Colonic mucosa (tissue), 4 donors: ENCODE measurements around the gene MCM8. TPM values are rescaled to one million over a fixed set of nuclear protein-coding genes. Genes with fewer than 3 reads are reported as not detected.
A peak's percentile ranks its signal among the peaks of the same experiment; 100 is the strongest.

ENCODE experiments used
- DNase-seq: peaks from one replicate; pipeline ENCODE4 v3.0.0-alpha.2; 2020
- H3K27ac ChIP-seq: fragments of 200-600 bp; one replicate; pipeline ENCODE4 v1.8.0; 2021
- H3K27me3 ChIP-seq: fragments of 200-600 bp; one replicate; pipeline ENCODE4 v1.8.0; 2021
- H3K36me3 ChIP-seq: fragments of 200-600 bp; one replicate; pipeline ENCODE4 v1.8.0; 2021
- H3K4me1 ChIP-seq: fragments of 200-600 bp; one replicate; pipeline ENCODE4 v1.8.0; 2021; ENCODE audit warnings: mild to moderate bottlenecking
- H3K4me3 ChIP-seq: fragments of 200-600 bp; one replicate; pipeline ENCODE4 v1.8.0; 2021
- H3K9ac ChIP-seq, 2 donors: one replicate each; pipeline ENCODE4 v1.7.0; 2013; ENCODE audit warnings: control low read depth in 2 of 2, low read depth in 2 of 2, low read length in 2 of 2
- H3K9me3 ChIP-seq: fragments of 200-600 bp; one replicate; pipeline ENCODE4 v1.8.0; 2021
- intact Hi-C: fragments of 100-400 bp; cut with DNase I; formaldehyde crosslinking; loops from one replicate; pipeline ENCODE4 v1.14.1; 2022
- total RNA-seq, 2 donors: library from RNA; stranded (reverse); fragmentation: NEBNext Ultra II Directional in 1 of 2; extraction: Animal tissue kit (Norgen Biotek cat#: 25700) in 1 of 2; gene quantifications; one replicate each; pipeline ENCODE4 v1.2.1, GENCODE V29; 2021
- TF ChIP-seq, protein P1 (sequence below): fragments of 200-600 bp; IDR thresholded peaks from one replicate; pipeline ENCODE4 v1.8.0; 2022; ENCODE audit warnings: antibody characterized with exemption, mild to moderate bottlenecking
- donor health status: healthy.
- donor health status: DM: no; HTN: no; CAD: no.
- donor health status: DM: no; HTN: no; CAD: no.

The MCM8 gene
- 10 to 100 TPM in 1 of 2 donors, 1 to 10 TPM in 1; 5.7 to 18.2 TPM for total RNA-seq

- Histone ChIP-seq H3K4me1 (peaks cover 9% of the 10 kb centered on the region), H3K4me3 (peak within 1 kb of the TSS; percentile 92), H3K9ac (peak within 1 kb of the TSS; percentile 77 to 88), H3K27me3 (no peaks in the 10 kb centered on the region), H3K27ac (peak within 1 kb of the TSS; percentile 4), H3K36me3 (no peaks in the 10 kb centered on the region), H3K9me3 (no peaks in the 10 kb centered on the region)
- TF ChIP-seq, protein P1, sequence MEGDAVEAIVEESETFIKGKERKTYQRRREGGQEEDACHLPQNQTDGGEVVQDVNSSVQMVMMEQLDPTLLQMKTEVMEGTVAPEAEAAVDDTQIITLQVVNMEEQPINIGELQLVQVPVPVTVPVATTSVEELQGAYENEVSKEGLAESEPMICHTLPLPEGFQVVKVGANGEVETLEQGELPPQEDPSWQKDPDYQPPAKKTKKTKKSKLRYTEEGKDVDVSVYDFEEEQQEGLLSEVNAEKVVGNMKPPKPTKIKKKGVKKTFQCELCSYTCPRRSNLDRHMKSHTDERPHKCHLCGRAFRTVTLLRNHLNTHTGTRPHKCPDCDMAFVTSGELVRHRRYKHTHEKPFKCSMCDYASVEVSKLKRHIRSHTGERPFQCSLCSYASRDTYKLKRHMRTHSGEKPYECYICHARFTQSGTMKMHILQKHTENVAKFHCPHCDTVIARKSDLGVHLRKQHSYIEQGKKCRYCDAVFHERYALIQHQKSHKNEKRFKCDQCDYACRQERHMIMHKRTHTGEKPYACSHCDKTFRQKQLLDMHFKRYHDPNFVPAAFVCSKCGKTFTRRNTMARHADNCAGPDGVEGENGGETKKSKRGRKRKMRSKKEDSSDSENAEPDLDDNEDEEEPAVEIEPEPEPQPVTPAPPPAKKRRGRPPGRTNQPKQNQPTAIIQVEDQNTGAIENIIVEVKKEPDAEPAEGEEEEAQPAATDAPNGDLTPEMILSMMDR: no peak
- peak; percentile 98 for DNase-seq
- intact Hi-C loops: loop anchor here (5.0 kb wide), 1 partner anchor 127 kb away; no protein-coding TSS in a partner anchor
These were observed at the start of gene MCM8, which contains the start of gene TRMT6 for GRCh38 chr20:5950271-5951031. Gene MCM8 (plus strand): TSS chr20:5950652. CDS start chr20:5952016, 1,364 bp downstream. Gene TRMT6 (minus strand): TSS chr20:5950533. CDS start chr20:5950405, 128 bp downstream.

DNA sequence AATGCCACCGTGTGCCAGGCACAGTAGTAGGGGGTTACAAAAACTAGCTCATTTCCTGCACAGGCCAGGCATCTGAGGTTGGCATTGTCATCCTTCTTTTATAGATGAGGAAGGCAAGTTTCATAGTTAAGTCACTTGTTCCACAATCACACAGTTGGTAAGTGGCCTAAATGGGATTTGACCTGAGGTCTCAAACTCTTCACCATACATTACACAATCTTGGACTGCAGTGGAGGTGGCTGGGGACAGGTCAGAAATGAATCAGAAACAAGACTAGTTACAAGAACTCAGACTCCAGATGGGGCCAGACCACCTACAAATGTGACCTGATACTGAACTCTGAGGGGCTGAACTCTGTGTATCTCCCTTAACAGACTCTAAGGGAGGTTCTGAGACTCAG, 49.5 kb upstream of the MCM8 start:
- Histone ChIP-seq H3K4me3 (no peak overlapping the region), H3K4me1 (no peaks in the 10 kb centered on the region), H3K36me3 (no peaks in the 10 kb centered on the region), H3K27me3 (no peaks in the 10 kb centered on the region), H3K27ac (no peak overlapping the region), H3K9ac (no peak overlapping the region), H3K9me3 (no peaks in the 10 kb centered on the region)
- TF ChIP-seq, protein P1: no peak
- no peak for DNase-seq
- intact Hi-C loops: no loop called here

DNA sequence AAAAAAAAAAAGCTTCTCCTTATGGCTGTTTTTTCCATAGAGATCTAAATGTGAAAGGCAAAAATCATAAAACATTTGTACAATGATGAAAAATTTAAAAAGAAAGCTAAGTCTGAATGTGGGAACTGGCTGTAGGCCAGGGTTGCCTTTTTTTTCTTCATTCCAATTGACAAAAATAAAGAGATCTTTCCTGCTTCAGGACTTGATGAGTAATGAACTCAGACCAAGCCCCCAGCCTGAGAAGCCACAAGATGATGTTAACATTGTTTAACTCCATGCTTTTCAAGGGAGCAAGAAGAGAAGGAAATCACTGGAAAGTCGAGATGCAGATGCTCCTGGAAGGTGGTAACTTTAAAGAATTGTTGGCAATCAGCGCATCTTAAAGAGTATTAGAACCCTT, 41.5 kb upstream of the MCM8 start:
- no peak overlapping the region for H3K27ac ChIP-seq
- no peaks in the 10 kb centered on the region for H3K36me3 ChIP-seq
- TF ChIP-seq, protein P1: no peak
- peaks cover 15% of the 10 kb centered on the region for H3K27me3 ChIP-seq
- no peak overlapping the region for H3K9ac ChIP-seq
- DNase-seq: no peak
- no peaks in the 10 kb centered on the region for H3K4me1 ChIP-seq
- intact Hi-C loops: no loop called here
- no peaks in the 10 kb centered on the region for H3K9me3 ChIP-seq
- H3K4me3 ChIP-seq: no peak overlapping the region

DNA sequence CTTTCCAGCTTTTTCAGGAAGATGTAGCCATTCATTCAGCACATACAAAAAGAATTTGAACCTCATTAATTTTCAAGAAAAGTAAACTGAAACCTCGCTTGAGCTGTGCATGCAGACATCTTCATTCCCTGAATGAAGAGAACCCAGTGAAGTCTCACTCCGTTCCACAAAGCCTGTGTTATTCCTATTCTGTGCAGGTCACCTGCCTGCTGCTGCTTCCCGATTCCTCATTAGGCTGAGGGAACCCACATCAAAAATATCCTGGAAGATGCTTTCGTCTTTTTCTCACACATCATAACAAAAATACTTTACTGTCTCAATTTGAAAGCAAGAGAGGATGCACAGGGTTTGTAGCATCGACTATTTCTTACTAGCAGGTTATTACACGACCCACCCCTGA, 40.3 kb upstream of the MCM8 start:
- Histone ChIP-seq H3K27me3 (peaks cover 15% of the 10 kb centered on the region), H3K9ac (no peak overlapping the region), H3K36me3 (no peaks in the 10 kb centered on the region), H3K4me3 (no peak overlapping the region), H3K27ac (no peak overlapping the region), H3K9me3 (no peaks in the 10 kb centered on the region), H3K4me1 (no peaks in the 10 kb centered on the region)
- intact Hi-C loops: no loop called here
- DNase-seq: no peak
- TF ChIP-seq, protein P1: no peak

GRCh38 chr20:5913166-5913565, 37.3 kb upstream of the MCM8 start:
- no peak for DNase-seq
- no peak overlapping the region for H3K27ac ChIP-seq
- no peak overlapping the region for H3K9ac ChIP-seq
- no peaks in the 10 kb centered on the region for H3K9me3 ChIP-seq
- TF ChIP-seq, protein P1: no peak
- no peaks in the 10 kb centered on the region for H3K4me1 ChIP-seq
- peaks cover 15% of the 10 kb centered on the region for H3K27me3 ChIP-seq
- no peaks in the 10 kb centered on the region for H3K36me3 ChIP-seq
- no peak overlapping the region for H3K4me3 ChIP-seq
- intact Hi-C loops: no loop called here
